GM10266 (cell line): Measurements from ENCODE around the gene STPG3.
"Not testable (repeated sequence)": the region's sequence is repeated elsewhere in the genome, so short reads cannot be mapped to it uniquely, and the experiment has no call there.

Experiments
- DNase-seq: peaks from one replicate; pipeline ENCODE4 v3.0.0; 2012; ENCODE audit errors: extremely low spot score
- CTCF ChIP-seq: IDR thresholded peaks from 2 replicates; pipeline ENCODE4 v1.5.1; 2012; ENCODE audit warnings: mild to moderate bottlenecking, low read depth; ENCODE audit not compliant: control insufficient read depth, insufficient read depth; ENCODE audit errors: missing control alignments

The STPG3 gene

DNA sequence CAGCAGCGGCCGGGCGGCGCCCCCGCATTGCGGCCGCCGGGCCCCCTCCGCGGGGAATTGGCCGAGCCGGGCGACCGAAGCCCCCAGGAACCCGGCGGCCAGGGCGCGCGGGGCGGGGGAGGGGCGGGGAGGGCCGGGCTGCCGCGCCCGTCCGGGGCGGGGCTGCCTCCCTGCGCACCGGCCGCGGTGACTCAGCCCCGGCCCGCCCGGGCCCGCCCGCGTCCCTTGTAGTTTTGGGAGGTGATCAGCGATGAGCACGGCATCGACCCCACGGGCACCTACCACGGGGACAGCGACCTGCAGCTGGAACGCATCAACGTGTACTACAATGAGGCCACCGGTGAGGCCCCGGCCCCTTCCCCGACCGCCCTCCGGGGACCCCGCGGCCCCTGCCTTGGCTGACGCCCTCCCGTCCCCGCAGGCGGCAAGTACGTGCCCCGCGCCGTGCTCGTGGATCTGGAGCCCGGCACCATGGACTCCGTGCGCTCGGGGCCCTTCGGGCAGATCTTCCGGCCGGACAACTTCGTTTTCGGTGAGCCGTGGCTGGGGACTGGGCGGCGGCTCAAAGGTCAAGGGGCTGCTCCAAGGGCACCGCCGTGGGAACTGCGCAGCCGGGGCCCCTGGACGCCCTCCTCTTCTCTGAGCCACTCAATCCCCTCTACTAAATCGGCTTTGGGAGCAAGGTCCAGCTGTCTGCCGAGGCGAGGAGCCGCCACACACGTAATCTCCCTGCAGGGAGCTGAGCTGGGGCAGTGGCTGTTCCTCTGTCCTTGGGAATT is 9.4 kb upstream of the STPG3 start:
- DNase-seq = peak; percentile 78
- no peak for TF ChIP-seq CTCF

DNA sequence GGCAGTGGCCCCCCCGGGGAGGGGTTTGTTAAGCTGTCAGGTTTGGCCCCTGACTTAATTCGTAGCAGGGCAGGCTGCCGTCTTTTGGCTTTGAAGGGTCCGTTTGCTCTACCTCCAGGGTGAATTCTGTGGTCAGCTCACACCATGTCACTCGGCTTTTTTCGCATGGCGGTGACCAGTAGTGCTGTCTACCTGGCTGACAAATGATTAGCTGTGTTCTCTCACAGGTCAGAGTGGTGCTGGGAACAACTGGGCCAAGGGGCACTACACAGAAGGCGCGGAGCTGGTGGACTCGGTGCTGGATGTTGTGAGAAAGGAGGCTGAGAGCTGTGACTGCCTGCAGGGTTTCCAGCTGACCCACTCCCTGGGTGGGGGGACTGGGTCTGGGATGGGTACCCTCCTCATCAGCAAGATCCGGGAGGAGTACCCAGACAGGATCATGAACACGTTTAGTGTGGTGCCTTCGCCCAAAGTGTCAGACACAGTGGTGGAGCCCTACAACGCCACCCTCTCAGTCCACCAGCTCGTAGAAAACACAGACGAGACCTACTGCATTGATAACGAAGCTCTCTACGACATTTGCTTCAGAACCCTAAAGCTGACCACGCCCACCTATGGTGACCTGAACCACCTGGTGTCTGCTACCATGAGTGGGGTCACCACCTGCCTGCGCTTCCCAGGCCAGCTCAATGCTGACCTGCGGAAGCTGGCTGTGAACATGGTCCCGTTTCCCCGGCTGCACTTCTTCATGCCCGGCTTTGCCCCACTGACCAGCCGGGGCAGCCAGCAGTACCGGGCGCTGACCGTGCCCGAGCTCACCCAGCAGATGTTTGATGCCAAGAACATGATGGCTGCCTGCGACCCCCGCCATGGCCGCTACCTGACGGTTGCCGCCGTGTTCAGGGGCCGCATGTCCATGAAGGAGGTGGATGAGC is 8.6 kb upstream of the STPG3 start:
- no peak for TF ChIP-seq CTCF
- DNase-seq = no peak

- DNase-seq = not testable (repeated sequence)
These were observed 7.8 kb upstream of the STPG3 start for GRCh38 chr9:137243266-137243625.

- no peak for DNase-seq
- no peak for TF ChIP-seq CTCF
These were observed 7.2 kb upstream of the STPG3 start for GRCh38 chr9:137243626-137244485.

GRCh38 chr9:137244486-137245449 is 6.3 kb upstream of the STPG3 start:
- TF ChIP-seq CTCF = no peak
- DNase-seq = no peak

DNA sequence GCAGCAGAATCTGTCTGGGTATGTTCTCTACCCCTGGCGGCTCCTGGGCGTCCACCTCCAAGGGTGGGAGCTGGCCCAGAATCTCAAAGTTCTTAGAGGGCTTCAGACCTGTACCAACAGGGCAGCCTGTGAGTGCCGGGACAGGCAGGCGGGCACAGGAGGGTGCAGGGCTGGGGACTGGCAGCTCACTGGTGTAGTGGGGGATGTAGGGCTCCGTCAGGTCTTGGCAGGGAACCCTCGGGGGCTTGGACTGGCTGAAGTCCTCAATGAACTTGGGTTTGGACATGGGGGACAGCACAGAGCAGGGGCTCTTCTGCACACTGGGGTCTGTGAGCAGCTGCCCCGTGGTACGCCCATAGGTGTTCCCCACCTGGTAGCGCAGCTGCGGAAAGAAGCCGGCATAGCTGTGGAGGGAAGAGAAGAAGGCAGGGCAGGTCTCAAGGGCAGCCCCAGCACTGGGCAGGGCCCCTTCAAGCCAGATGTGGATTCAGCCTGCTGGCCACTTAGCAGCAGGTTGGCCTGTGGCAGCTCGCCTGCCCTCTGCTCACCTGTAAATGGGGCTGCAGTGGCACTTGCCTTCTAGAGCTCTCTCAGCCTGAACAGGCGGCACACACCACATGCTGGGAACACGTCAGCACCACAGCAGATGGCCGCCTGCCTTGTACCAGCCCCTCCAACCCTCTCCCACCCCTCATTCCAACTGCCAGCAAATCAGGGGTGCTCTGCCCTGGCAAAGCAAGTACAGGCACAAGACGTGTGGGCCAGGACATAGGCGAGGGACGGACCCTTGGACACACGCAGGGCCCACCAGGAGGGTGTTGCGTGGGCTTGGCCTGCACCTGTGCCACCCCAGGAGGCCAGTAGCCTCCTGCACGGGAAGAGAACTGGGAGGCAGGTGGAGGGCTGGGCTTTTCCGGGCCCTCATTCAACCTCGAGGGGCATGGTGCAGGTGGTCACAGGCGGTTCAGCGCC is 5.3 kb upstream of the STPG3 start:
- DNase-seq = no peak
- no peak for TF ChIP-seq CTCF
